Keratinocyte (primary cell): ENCODE data around the gene STK32C.

Source experiments
- CTCF ChIP-seq, 3 experiments: IDR thresholded peaks in 1 of 3; conservative IDR thresholded peaks in 1 of 3; optimal IDR thresholded peaks in 1 of 3; 2 replicates in 2 of 3; 3 replicates in 1 of 3; pipeline versions ENCODE3 to v1.5.1; 2011; ENCODE audit warnings: low read length in 3 of 3, mild to moderate bottlenecking in 3 of 3, moderate library complexity in 2 of 3, control low read depth in 1 of 3, inconsistent platforms in 1 of 3; ENCODE audit not compliant: insufficient read depth in 2 of 3; ENCODE audit errors: extremely low read depth in 1 of 3
- EZH2 ChIP-seq: IDR thresholded peaks from one replicate; pipeline ENCODE4 v1.6.1; 2012; ENCODE audit warnings: inconsistent platforms, mild to moderate bottlenecking, low read length, moderate library complexity

DNA sequence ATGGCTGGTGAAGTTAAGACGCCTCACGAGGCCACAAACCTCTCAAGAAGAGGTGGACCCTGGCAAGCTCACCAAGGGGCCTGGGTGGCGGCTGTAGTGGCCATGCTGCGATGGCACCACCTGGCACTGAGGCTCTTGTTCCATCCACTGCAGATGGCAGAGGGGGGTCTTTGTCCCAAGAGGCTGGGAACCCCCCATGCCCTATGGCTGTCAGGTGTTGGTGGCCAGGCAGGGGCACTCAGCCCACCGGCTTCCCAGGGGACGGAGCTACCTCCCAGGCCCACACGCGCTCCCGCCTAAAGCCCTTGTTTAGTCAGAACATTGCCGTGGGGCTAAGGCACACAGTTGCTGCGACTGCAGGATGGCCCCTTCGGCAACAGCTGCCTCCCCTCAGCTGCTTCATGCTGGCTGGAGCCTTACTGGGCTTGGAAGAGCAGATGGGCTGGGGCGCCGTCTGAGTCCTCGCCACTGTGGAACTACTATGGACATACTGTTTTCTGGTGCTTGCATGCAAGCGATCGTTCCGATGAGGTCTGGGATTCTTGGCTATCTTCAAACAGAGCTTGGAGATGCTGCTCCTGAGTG, 74.2 kb downstream of the STK32C start:
- TF ChIP-seq CTCF (optimal IDR thresholded peaks at IDR 0.05 in 1 of 3, IDR thresholded peaks at IDR 0.05 in 1 of 3, conservative IDR thresholded peaks at IDR 0.05 in 1 of 3; ENCODE audit: extremely low read depth in 1 of 3, insufficient read depth in 2 of 3, low read length in 3 of 3) (no peak), EZH2 (no peak)
